PFSK-1 (cell line): ENCODE measurements around the gene RPS6KA4.

Experiments used
- FOXP2 ChIP-seq: optimal IDR thresholded peaks from 2 replicates; pipeline ENCODE3; 2011; ENCODE audit warnings: borderline replicate concordance, control low read depth, inconsistent platforms; ENCODE audit not compliant: insufficient read depth; ENCODE audit errors: extremely low read length, extremely low read depth
- POLR2AphosphoS5 ChIP-seq: IDR thresholded peaks from 2 replicates; pipeline ENCODE4 v1.6.1; 2012; ENCODE audit warnings: low read depth, mild to moderate bottlenecking, control low read depth, low read length, moderate library complexity
- SIN3A ChIP-seq: IDR thresholded peaks from 2 replicates; pipeline ENCODE4 v1.6.1; 2012; ENCODE audit warnings: mild to moderate bottlenecking, low read length, moderate library complexity, borderline replicate concordance; ENCODE audit not compliant: insufficient read depth
- TAF1 ChIP-seq: IDR thresholded peaks from 2 replicates; pipeline ENCODE4 v1.6.1; 2012; ENCODE audit warnings: low read length, control low read depth, borderline replicate concordance; ENCODE audit not compliant: insufficient read depth
- TF ChIP-seq, protein P1 (sequence below), 2 experiments: IDR thresholded peaks; 2 replicates each; pipeline versions ENCODE4 v1.6.1 to v1.8.0; 2011 to 2012; ENCODE audit warnings: low read depth in 2 of 2, low read length in 2 of 2, control low read depth in 1 of 2, inconsistent platforms in 1 of 2, mild to moderate bottlenecking in 1 of 2, moderate library complexity in 1 of 2; ENCODE audit not compliant: insufficient read depth in 1 of 2

The RPS6KA4 gene

GRCh38 chr11:64357904-64358535 is 942 bp upstream of the RPS6KA4 start:
- TF ChIP-seq POLR2AphosphoS5 (no peak), TAF1 (no peak), SIN3A (no peak)
- TF ChIP-seq, protein P1, sequence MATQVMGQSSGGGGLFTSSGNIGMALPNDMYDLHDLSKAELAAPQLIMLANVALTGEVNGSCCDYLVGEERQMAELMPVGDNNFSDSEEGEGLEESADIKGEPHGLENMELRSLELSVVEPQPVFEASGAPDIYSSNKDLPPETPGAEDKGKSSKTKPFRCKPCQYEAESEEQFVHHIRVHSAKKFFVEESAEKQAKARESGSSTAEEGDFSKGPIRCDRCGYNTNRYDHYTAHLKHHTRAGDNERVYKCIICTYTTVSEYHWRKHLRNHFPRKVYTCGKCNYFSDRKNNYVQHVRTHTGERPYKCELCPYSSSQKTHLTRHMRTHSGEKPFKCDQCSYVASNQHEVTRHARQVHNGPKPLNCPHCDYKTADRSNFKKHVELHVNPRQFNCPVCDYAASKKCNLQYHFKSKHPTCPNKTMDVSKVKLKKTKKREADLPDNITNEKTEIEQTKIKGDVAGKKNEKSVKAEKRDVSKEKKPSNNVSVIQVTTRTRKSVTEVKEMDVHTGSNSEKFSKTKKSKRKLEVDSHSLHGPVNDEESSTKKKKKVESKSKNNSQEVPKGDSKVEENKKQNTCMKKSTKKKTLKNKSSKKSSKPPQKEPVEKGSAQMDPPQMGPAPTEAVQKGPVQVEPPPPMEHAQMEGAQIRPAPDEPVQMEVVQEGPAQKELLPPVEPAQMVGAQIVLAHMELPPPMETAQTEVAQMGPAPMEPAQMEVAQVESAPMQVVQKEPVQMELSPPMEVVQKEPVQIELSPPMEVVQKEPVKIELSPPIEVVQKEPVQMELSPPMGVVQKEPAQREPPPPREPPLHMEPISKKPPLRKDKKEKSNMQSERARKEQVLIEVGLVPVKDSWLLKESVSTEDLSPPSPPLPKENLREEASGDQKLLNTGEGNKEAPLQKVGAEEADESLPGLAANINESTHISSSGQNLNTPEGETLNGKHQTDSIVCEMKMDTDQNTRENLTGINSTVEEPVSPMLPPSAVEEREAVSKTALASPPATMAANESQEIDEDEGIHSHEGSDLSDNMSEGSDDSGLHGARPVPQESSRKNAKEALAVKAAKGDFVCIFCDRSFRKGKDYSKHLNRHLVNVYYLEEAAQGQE (IDR thresholded peaks at IDR 0.05; ENCODE audit: insufficient read depth in 1 of 2, low read depth in 2 of 2, low read length in 2 of 2), result no peak

DNA sequence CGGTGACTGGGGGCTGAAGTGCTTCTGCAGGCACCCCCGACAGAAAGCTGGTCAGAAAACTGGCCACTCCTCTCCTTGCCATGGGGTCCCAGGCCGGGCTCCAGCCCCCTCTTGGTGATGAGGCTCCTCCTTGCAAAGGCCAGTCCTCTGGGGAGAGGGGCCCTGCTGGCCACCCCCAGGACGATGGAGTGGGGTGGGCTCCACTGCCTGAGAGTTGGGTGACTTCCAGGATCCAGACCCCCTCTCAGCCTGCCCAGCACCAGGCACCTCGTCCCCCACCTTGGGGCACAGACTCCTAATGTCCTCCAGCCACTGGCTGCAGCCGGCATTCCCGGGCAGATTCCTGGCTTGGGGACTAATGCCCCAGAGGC is 441 bp upstream of the RPS6KA4 start:
- TF ChIP-seq POLR2AphosphoS5, result no peak
- TF ChIP-seq, protein P1 (IDR thresholded peaks at IDR 0.05; ENCODE audit: insufficient read depth in 1 of 2, low read depth in 2 of 2, low read length in 2 of 2), result no peak
- no peak for TF ChIP-seq FOXP2
- no peak for TF ChIP-seq TAF1
- TF ChIP-seq SIN3A, result no peak

- TF ChIP-seq TAF1, result no peak
- TF ChIP-seq, protein P1 (IDR thresholded peaks at IDR 0.05; ENCODE audit: insufficient read depth in 1 of 2, low read depth in 2 of 2, low read length in 2 of 2), result no peak
- no peak for TF ChIP-seq POLR2AphosphoS5
- TF ChIP-seq SIN3A, result no peak
- no peak for TF ChIP-seq FOXP2
Measured at GRCh38 chr11:64359712-64360445, 917 bp downstream of the RPS6KA4 start.

- TF ChIP-seq SIN3A, result no peak
- TF ChIP-seq FOXP2, result no peak
- no peak for TF ChIP-seq TAF1
- TF ChIP-seq POLR2AphosphoS5, result no peak
- TF ChIP-seq, protein P1 (IDR thresholded peaks at IDR 0.05; ENCODE audit: insufficient read depth in 1 of 2, low read depth in 2 of 2, low read length in 2 of 2), result no peak
Measured at GRCh38 chr11:64360448-64360921, 1.5 kb downstream of the RPS6KA4 start.
